Epithelial cell of esophagus (primary cell): ENCODE data around the gene BIRC5.
"Not testable (repeated sequence)": the region's sequence is repeated elsewhere in the genome, so short reads cannot be mapped to it uniquely, and the experiment has no call there.

Experiments
- DNase-seq: peaks from one replicate; pipeline ENCODE4 v3.0.0; 2010; ENCODE audit warnings: low read depth
- H3K4me3 ChIP-seq: 2 replicates; pipeline ENCODE4 v1.5.1; 2011; ENCODE audit warnings: mild to moderate bottlenecking, low read length, control low read depth
- TF ChIP-seq, protein P1 (sequence below): IDR thresholded peaks from 2 replicates; pipeline ENCODE4 v1.5.1; 2011; ENCODE audit warnings: low read depth, mild to moderate bottlenecking, low read length, control low read depth, inconsistent platforms; ENCODE audit not compliant: insufficient read depth; ENCODE audit errors: missing control alignments

BIRC5 gene

DNA sequence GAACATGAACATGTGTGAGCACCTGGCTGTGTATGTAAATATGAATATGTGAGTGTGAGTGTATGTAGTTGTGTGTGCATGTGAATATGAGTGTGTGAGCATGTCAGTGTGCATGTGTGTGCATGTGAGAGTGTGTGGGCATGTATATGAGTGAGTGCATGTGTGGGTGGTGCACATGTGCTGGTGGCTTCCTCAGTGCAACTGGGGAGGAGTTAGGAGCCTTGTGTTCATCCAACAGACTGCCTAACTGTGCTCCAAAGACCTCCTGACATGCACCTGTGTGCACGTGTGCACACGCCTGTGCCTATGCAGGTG lies 18.8 kb downstream of the BIRC5 start:
- TF ChIP-seq, protein P1, sequence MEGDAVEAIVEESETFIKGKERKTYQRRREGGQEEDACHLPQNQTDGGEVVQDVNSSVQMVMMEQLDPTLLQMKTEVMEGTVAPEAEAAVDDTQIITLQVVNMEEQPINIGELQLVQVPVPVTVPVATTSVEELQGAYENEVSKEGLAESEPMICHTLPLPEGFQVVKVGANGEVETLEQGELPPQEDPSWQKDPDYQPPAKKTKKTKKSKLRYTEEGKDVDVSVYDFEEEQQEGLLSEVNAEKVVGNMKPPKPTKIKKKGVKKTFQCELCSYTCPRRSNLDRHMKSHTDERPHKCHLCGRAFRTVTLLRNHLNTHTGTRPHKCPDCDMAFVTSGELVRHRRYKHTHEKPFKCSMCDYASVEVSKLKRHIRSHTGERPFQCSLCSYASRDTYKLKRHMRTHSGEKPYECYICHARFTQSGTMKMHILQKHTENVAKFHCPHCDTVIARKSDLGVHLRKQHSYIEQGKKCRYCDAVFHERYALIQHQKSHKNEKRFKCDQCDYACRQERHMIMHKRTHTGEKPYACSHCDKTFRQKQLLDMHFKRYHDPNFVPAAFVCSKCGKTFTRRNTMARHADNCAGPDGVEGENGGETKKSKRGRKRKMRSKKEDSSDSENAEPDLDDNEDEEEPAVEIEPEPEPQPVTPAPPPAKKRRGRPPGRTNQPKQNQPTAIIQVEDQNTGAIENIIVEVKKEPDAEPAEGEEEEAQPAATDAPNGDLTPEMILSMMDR, result no peak
- no peak for DNase-seq
- H3K4me3 ChIP-seq, result no peak overlapping the region

DNA sequence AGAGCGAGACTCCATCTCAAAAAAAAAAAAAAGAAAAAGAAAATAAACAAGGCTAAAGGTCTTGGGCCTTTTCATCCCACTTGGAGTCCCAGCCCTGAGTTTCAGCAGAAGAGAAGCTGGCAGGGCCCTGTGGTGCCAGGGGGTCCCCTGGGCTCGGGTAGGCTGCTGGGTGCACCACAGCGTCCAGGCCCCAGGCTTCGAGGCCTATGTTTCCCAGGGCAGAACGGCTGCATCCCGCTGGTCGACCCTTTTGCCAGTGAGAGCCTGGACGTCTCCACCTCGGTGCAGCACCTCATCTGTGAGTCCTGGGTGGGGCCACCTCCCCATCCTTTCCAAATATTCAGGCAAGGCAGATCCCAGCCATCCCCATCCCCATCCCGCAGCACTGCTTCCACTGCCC lies 19.6 kb downstream of the BIRC5 start:
- DNase-seq, result no peak
- TF ChIP-seq, protein P1, result no peak
- H3K4me3 ChIP-seq, result no peak overlapping the region

DNA sequence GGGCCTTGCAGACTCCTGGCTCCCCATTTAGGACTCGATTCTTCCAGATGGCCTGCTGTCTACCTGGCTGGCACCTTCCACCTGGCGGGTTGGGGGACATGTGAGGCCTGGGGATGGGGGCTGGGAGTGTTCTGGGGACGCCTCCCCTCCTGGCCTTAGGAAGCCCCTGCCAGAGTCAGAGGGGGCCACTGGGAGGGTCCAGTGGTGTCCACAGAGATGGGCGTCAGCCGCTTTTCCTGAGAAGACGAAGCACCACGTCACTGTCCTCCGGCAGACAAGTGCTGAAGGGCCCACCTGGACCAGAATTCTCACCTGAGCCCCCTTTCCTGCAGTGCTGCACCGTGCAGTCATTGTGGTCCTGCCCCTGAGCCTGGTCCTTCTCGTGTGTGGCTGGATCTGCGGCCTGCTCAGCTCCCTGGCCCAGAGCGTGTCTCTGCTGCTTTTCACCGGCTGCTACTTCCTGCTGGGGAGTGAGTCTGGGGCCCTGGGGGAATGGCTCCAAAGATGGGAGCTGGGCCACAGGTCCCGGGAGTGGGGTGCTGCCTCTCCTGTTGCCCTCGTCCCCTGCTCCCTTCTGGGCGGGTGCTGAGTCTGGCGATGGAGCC lies 20.3 kb downstream of the BIRC5 start:
- TF ChIP-seq, protein P1, result no peak
- no peak for DNase-seq
- no peak overlapping the region for H3K4me3 ChIP-seq

DNA sequence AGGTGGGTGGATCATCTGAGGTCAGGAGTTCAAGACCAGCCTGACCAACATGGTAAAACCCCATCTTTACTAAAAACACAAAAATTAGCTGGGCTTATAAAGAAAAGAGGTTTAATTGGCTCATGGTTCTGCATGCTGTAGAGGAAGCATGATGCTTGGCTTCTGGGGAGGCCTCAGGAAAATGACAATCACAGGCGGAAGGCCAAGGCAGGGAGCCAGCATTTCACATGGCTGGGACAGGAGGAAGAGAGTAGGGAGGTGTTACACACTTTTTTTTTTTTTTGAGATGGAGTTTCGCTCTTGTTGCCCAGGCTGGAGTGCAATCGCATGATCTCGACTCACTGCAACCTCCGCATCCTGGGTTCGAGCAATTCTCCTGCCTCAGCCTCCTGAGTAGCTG lies 21.0 kb downstream of the BIRC5 start:
- H3K4me3 ChIP-seq, DNase-seq: not testable (repeated sequence)

DNA sequence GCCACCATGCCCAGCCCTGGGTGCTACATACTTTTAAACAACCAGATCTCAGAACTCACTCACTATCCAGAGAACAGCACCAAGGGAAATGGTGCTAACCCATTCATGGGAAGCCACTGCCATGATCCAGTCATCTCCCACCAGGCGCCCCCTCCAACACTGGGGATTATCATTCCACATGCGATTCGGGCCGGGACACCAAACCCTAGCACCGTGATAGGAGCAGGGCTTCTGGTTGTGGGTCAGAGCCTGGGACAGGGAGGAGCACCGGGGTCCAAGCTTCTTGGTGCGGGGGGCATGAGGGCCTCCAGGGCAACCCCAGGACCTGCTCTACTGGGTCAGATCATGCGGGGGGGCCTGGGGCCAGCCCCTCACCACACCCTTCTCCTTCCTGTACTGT lies 21.8 kb downstream of the BIRC5 start:
- TF ChIP-seq, protein P1, result no peak
- no peak for DNase-seq

DNA sequence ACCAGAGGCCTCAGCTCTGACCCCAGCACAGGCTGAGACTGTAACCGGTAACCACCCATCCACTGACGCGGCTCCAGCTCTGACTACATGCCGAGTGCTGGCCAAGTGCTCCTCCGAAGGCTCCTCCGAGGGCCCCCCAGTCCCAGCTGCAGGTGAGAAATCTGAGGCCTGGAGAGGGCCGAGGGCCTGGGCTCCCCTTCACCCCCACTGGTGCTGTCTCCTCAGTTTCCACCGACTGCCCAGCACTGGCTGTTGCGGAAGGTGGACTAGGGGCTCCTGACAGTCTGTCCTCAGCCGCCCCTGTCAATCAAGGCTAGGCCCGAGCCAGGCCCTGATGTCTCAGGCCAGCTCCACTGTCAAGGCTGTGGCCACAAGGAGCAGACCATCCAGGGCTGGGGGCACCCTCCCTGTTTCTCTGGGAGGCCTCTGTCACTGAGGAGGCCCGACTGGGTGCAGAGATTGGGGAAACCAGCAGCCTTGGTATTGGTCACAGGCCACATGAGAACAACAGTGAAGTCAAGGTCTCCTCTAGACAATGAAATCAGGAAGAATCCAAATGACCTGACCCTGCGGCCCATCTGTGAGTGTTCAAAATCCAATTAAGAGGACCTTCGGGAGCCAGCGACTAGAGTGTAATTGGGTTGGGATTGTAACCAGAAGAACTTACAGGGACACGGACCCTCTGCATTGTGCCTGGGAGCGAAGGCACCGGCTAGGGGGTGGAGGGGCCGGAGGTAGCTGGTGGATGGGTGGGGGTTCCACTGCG lies 22.5 kb downstream of the BIRC5 start:
- TF ChIP-seq, protein P1, result no peak
- no peak for DNase-seq
- H3K4me3 ChIP-seq, result no peak overlapping the region

More for the DNA sequence above, 21.8 kb downstream of the BIRC5 start:
- no peak overlapping the region for H3K4me3 ChIP-seq

DNA sequence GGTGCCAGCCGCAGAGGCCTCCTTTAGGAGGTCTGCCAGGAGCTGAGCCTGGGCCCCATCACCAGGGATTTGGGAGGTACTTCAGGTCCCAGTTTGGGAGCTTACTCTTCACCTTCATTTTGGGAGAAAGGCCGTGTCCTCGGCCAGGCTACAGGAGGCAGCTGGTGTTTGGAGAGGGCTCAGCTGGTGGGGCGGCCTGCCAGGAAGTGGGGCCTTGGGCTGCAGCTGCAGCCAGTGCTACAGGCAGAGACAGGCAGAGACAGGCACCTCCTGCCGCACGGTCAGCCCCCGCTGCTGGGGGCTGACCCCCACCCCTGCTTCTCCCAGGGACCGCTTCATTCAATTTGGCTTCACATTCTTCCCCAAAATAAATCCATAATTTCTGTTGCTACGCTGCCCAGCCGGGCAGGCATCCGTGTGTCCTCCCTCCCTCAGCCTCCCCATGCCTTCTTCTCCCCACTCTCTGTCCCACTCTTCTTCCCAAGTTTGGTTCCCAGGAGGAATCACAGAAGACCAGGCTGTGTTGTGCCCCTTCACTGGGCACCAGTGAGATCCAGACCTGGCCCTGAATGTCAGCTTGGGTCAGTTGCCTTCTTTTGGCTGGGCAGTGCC lies 23.5 kb downstream of the BIRC5 start:
- H3K4me3 ChIP-seq, result no peak overlapping the region
- TF ChIP-seq, protein P1, result no peak
- DNase-seq, result no peak
